ENCODE results near the gene GMPR2. TPM values are rescaled to one million over a fixed set of nuclear protein-coding genes. Genes with fewer than 3 reads are reported as not detected.
"Not testable (repeated sequence)": the region's sequence is repeated elsewhere in the genome, so short reads cannot be mapped to it uniquely, and the experiment has no call there.

The GMPR2 gene
- total RNA-seq, 6 donors from 2014 or later: 26.2 to 76.9 (median 47.2) TPM

DNA sequence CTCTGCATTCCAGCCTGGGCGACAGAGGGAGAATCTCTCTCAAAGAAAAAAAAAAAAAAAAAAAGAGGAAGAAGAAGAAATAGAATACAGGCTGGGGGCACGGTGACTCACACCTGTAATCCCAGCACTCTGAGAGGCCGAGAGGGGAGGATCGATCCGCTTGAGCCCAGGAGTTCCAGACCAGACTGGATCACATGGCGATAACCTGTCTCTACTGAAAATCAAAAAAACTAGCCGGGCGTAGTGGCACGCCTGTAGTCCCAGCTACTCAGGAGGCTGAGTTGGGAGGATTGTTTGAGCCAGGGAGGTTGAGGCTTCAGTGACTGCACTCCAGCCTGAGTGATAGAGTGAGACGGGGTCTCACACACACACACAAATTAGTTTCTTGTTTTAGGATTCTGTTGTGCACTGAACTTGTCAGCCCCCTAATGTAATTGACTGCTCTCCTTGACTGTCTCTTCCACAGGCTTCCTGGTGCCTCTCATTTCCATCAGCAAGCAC is 10.7 kb downstream of the GMPR2 start:
- Histone ChIP-seq H3K4me1 (peaks cover 34 to 44% (median 38%) of the 10 kb centered on the region in 4 donors), H3K9me3 (no peaks in the 10 kb centered on the region), H3K27ac (peak overlapping the region; percentile 97 to 100 (median 98)), H3K4me3 (peak overlapping the region; percentile 60 to 93 (median 63)), H3K27me3 (no peaks in the 10 kb centered on the region), H3K36me3 (peaks cover 2 to 29% (median 26%) of the 10 kb centered on the region in 4 donors)
- 44 to 47% methylated on average over 10 of the region's 10 CpGs for WGBS, 2 donors
- no peak for TF ChIP-seq EP300 (IDR thresholded peaks at IDR 0.05)
- TF ChIP-seq, protein P1, sequence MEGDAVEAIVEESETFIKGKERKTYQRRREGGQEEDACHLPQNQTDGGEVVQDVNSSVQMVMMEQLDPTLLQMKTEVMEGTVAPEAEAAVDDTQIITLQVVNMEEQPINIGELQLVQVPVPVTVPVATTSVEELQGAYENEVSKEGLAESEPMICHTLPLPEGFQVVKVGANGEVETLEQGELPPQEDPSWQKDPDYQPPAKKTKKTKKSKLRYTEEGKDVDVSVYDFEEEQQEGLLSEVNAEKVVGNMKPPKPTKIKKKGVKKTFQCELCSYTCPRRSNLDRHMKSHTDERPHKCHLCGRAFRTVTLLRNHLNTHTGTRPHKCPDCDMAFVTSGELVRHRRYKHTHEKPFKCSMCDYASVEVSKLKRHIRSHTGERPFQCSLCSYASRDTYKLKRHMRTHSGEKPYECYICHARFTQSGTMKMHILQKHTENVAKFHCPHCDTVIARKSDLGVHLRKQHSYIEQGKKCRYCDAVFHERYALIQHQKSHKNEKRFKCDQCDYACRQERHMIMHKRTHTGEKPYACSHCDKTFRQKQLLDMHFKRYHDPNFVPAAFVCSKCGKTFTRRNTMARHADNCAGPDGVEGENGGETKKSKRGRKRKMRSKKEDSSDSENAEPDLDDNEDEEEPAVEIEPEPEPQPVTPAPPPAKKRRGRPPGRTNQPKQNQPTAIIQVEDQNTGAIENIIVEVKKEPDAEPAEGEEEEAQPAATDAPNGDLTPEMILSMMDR (IDR thresholded peaks at IDR 0.05): no peak
- TF ChIP-seq POLR2A (IDR thresholded peaks at IDR 0.05): no peak
- TF ChIP-seq POLR2AphosphoS5 (IDR thresholded peaks at IDR 0.05): no peak
- peak in 1 of 2 donors; percentile 41 for DNase-seq
- ATAC-seq (ENCODE audit: low FRiP score in 2 of 2): peak in 1 of 2 donors; percentile 0

DNA sequence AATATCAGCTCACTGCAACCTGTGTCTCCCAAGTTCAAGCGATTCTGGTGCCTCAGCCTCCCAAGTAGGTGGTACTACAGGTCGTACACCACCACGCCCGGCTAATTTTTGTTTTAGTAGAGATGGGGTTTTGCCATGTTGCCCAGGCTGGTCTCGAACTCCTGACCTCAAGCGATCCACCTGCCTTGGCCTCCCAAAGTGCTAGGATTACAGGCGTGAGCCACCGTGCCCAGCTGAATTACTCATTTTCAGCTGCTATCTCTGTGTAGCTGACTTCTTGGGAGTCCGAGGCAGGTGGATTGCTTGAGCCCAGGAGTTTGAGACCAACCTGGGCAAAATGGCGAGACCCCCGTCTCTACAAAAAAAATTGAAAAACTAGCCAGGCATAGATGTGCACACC is 12.6 kb downstream of the GMPR2 start:
- ATAC-seq (ENCODE audit: low FRiP score in 2 of 2); H3K36me3 ChIP-seq; H3K27me3 ChIP-seq; H3K9me3 ChIP-seq; DNase-seq; H3K27ac ChIP-seq; H3K4me3 ChIP-seq: not testable (repeated sequence)
- peaks cover 19 to 25% (median 21%) of the 10 kb centered on the region in 4 donors for H3K4me1 ChIP-seq
- 95% methylated on average over 11 of the region's 11 CpGs for WGBS, 2 donors

DNA sequence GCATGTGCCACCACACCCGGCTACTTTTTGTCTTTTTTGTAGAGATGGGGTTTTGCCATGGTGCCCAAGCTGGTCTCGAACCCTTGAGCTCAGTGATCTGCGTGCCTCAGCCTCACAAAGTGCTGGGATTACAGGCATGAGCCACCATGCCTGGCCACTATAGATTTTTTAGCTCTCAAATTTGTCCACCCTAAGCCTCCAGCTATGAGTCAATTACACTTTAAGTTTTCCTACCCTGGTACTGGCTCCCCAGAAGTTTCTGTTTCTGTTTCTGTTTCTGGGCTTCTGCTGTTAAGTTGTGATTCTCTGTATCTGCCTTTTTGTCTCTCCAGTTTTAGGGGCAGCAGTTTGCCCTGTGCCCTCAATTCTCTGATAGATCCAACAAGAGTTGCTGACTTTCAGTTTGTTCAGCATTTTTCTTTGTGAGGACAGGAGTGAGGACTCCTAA is 14.1 kb downstream of the GMPR2 start:
- H3K27ac ChIP-seq: peak overlapping the region; percentile 11 to 64 (median 25)
- ATAC-seq (ENCODE audit: low FRiP score in 2 of 2) (no peak), DNase-seq (peak in 1 of 2 donors; percentile 6)
- peaks cover 6 to 11% (median 9%) of the 10 kb centered on the region in 4 donors for H3K4me1 ChIP-seq
- no peaks in the 10 kb centered on the region for H3K36me3 ChIP-seq
- 82 to 83% methylated on average over 3 of the region's 3 CpGs for WGBS, 2 donors
- no peak overlapping the region for H3K4me3 ChIP-seq
- H3K9me3 ChIP-seq: no peaks in the 10 kb centered on the region
- no peak for TF ChIP-seq POLR2A (IDR thresholded peaks at IDR 0.05)
- TF ChIP-seq EP300 (IDR thresholded peaks at IDR 0.05): no peak
- no peak for TF ChIP-seq POLR2AphosphoS5 (IDR thresholded peaks at IDR 0.05)
- TF ChIP-seq, protein P1 (IDR thresholded peaks at IDR 0.05): no peak
- H3K27me3 ChIP-seq: no peaks in the 10 kb centered on the region

DNA sequence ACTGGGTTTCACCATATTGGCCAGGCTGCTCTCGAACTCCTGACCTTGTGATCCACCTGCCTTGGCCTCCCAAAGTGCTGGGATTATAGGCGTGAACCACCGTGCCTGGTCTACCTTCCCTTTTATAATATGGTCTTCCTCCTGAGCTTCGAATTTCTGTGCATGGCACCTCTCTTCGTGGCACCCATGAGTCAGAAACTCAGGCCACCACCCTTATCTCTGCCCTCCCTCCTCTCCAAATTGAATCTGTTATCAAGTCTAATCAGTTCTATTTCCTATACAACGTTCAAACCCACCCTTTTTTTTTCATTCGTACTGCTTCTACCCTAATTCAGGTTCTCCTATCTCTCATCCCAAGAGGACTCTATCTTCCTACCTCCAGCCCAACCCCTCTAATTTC is 14.7 kb downstream of the GMPR2 start:
- WGBS, 2 donors: 72 to 80% methylated on average over 7 of the region's 7 CpGs

DNA sequence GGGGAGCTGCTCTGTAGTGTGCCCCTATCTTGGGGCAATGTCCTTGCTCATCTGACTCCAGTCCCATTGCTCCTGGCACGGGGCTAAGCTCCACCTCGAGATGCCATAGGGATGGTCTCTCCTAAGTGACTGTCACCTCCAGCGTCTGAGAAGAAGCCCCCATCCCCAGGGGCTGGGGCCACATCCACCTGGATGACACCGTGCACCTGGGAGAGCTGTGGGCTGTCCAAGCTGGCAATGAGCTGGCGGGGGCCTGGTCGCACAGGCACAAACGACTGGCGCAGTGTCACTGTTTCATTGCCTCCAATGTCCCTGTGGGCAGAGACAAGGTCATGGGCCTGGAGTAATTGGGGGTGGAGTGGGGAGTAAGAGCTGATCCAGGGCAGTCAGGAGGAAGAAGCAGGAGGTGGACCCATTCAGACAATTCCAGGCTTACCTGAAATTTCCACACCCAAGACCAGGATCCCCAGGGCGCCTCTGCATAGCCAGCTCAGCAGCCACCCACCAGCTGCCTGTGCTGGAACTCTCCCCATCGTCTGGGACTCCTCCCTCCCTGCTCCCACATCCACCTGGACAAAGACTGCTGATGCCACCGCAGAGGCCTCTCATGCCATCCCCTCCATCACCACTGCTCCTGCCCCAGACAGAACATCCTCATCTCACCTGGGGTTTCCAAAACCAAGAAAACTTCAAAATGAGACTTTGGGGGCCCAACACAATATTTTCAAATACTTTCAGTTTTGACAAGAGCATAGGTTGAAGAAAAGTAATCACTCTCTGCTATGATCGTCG is 16.7 kb downstream of the GMPR2 start:
- 88 to 90% methylated on average over 5 to 12 of the region's 13 CpGs for WGBS, 2 donors

More for the DNA sequence above, 14.7 kb downstream of the GMPR2 start:
- no peak for TF ChIP-seq EP300 (IDR thresholded peaks at IDR 0.05)
- TF ChIP-seq, protein P1 (IDR thresholded peaks at IDR 0.05): no peak
- TF ChIP-seq POLR2A (IDR thresholded peaks at IDR 0.05): no peak
- no peak for TF ChIP-seq POLR2AphosphoS5 (IDR thresholded peaks at IDR 0.05)
- Histone ChIP-seq H3K9me3 (no peaks in the 10 kb centered on the region), H3K4me3 (no peak overlapping the region), H3K27ac (no peak overlapping the region), H3K27me3 (no peaks in the 10 kb centered on the region), H3K4me1 (peaks cover 6 to 16% (median 7%) of the 10 kb centered on the region in 4 donors), H3K36me3 (peaks cover 0 to 3% (median 0%) of the 10 kb centered on the region in 4 donors)
- ATAC-seq (ENCODE audit: low FRiP score in 2 of 2) (no peak), DNase-seq (no peak)

More for the DNA sequence above, 16.7 kb downstream of the GMPR2 start:
- Histone ChIP-seq H3K9me3 (no peaks in the 10 kb centered on the region), H3K27ac (no peak overlapping the region), H3K36me3 (peaks cover 0 to 10% (median 6%) of the 10 kb centered on the region in 4 donors), H3K27me3 (no peaks in the 10 kb centered on the region), H3K4me1 (peaks cover 0 to 8% (median 0%) of the 10 kb centered on the region in 4 donors), H3K4me3 (no peak overlapping the region)
- DNase-seq: peak in 1 of 2 donors; percentile 15
- no peak for TF ChIP-seq POLR2AphosphoS5 (IDR thresholded peaks at IDR 0.05)
- TF ChIP-seq, protein P1 (IDR thresholded peaks at IDR 0.05): no peak
- no peak for TF ChIP-seq EP300 (IDR thresholded peaks at IDR 0.05)
- TF ChIP-seq POLR2A (IDR thresholded peaks at IDR 0.05): no peak
- no peak for ATAC-seq (ENCODE audit: low FRiP score in 2 of 2)

All from upper lobe of left lung (tissue), 6 donors.